Liver (tissue), 9 donors: ENCODE results near the gene RGS10. TPM values are rescaled to one million over a fixed set of nuclear protein-coding genes. Genes with fewer than 3 reads are reported as not detected.

Source experiments
- DNase-seq: peaks from one replicate; pipeline ENCODE4 v3.0.0-alpha.2; 2017; ENCODE audit warnings: low spot score
- H3K27ac ChIP-seq, 2 donors: one replicate each; pipeline ENCODE4 v1.7.0; 2013; ENCODE audit warnings: inconsistent platforms in 2 of 2, low read length in 2 of 2, control low read depth in 1 of 2, low read depth in 1 of 2, mild to moderate bottlenecking in 1 of 2
- H3K27me3 ChIP-seq, 4 donors: one replicate each; pipeline versions ENCODE4 v1.6.1 to v1.7.0; 2013; ENCODE audit warnings: low read length in 3 of 4, inconsistent platforms in 1 of 4, mild to moderate bottlenecking in 1 of 4, moderate library complexity in 1 of 4; ENCODE audit not compliant: control insufficient read depth in 4 of 4, insufficient read depth in 4 of 4
- H3K36me3 ChIP-seq, 4 donors: one replicate each; pipeline versions ENCODE4 v1.6.1 to v1.7.0; 2013; ENCODE audit warnings: low read length in 3 of 4, mild to moderate bottlenecking in 3 of 4, low read depth in 1 of 4, moderate library complexity in 1 of 4; ENCODE audit not compliant: control insufficient read depth in 4 of 4, insufficient read depth in 3 of 4
- H3K4me1 ChIP-seq, 4 donors: one replicate each; pipeline versions ENCODE4 v1.6.1 to v1.7.0; 2013; ENCODE audit warnings: low read length in 3 of 4, mild to moderate bottlenecking in 3 of 4, moderate library complexity in 1 of 4; ENCODE audit not compliant: control insufficient read depth in 4 of 4, insufficient read depth in 4 of 4
- H3K4me3 ChIP-seq, 3 donors: one replicate each; pipeline versions ENCODE4 v1.6.1 to v1.7.0; 2013; ENCODE audit warnings: low read length in 3 of 3, control low read depth in 1 of 3, low read depth in 1 of 3, mild to moderate bottlenecking in 1 of 3
- H3K9ac ChIP-seq, 2 donors: one replicate each; pipeline ENCODE4 v1.7.0; 2013; ENCODE audit warnings: low read length in 2 of 2, mild to moderate bottlenecking in 2 of 2, moderate library complexity in 2 of 2, control low read depth in 1 of 2, low read depth in 1 of 2
- H3K9me3 ChIP-seq, 4 donors: one replicate each; pipeline versions ENCODE4 v1.6.1 to v1.7.0; 2013; ENCODE audit warnings: low read length in 3 of 4; ENCODE audit not compliant: control insufficient read depth in 4 of 4
- ATF3 ChIP-seq: IDR thresholded peaks from 2 replicates; pipeline ENCODE4 v1.6.1; 2016; ENCODE audit warnings: antibody characterized with exemption
- EGR1 ChIP-seq, 2 donors: IDR thresholded peaks; 2 replicates each; pipeline ENCODE4 v1.6.1; 2016 to 2018; ENCODE audit warnings: antibody characterized with exemption in 2 of 2, low read depth in 2 of 2
- FOXA1 ChIP-seq: IDR thresholded peaks from 2 replicates; pipeline ENCODE4 v1.6.1; 2016; ENCODE audit warnings: antibody characterized with exemption
- FOXA2 ChIP-seq: IDR thresholded peaks from 2 replicates; pipeline ENCODE4 v1.6.1; 2016; ENCODE audit warnings: antibody characterized with exemption
- GABPA ChIP-seq, 2 donors: IDR thresholded peaks in 1 of 2; conservative IDR thresholded peaks in 1 of 2; 2 replicates each; pipeline ENCODE4 v1.6.1; 2016; ENCODE audit warnings: antibody characterized with exemption in 2 of 2, mild to moderate bottlenecking in 1 of 2, moderate library complexity in 1 of 2
- HNF4A ChIP-seq, 2 donors: conservative IDR thresholded peaks; 2 replicates each; pipeline ENCODE4 v1.6.1; 2016; ENCODE audit warnings: antibody characterized with exemption in 2 of 2, mild to moderate bottlenecking in 2 of 2
- HNF4G ChIP-seq: IDR thresholded peaks from 2 replicates; pipeline ENCODE4 v1.6.1; 2016; ENCODE audit warnings: antibody characterized with exemption
- JUND ChIP-seq, 2 donors: IDR thresholded peaks; 2 replicates each; pipeline ENCODE4 v1.6.1; 2016; ENCODE audit warnings: antibody characterized with exemption in 2 of 2
- MAX ChIP-seq: IDR thresholded peaks from 2 replicates; pipeline ENCODE4 v1.6.1; 2016; ENCODE audit warnings: antibody characterized with exemption
- REST ChIP-seq: IDR thresholded peaks from 2 replicates; pipeline ENCODE4 v1.6.1; 2016; ENCODE audit warnings: antibody characterized with exemption, mild to moderate bottlenecking
- TAF1 ChIP-seq: conservative IDR thresholded peaks from 2 replicates; pipeline ENCODE4 v1.6.1; 2016; ENCODE audit warnings: antibody characterized with exemption, mild to moderate bottlenecking
- ZBTB33 ChIP-seq: IDR thresholded peaks from 2 replicates; pipeline ENCODE4 v1.6.1; 2016; ENCODE audit warnings: antibody characterized with exemption
- WGBS: extraction: QIAGEN DNeasy Blood & Tissue Kit; methylation state at CpG from one replicate; pipeline ENCODE4 v1.1.7; 2013; 5-methylcytosine and 5-hydroxymethylcytosine counted together
- polyA plus RNA-seq, 2 donors: library from polyadenylated mRNA; stranded (reverse) in 1 of 2; unstranded in 1 of 2; fragments of 200-250 nt in 1 of 2; fragments of >200 nt in 1 of 2; fragmentation: Nextera tagmentation in 1 of 2; extraction: Ambion mirVana in 1 of 2; gene quantifications; one replicate each; pipeline versions ENCODE4 v1.2.1 to v1.2.3, GENCODE V29; 2013 to 2015
- total RNA-seq, 2 donors: library from RNA; depleted of rRNA; stranded (reverse); fragments of >200 nt; gene quantifications; one replicate each; pipeline ENCODE4 v1.2.3, GENCODE V29; 2014
- donor health status: healthy.
- donor health status: healthy.
- donor health status: healthy.
- donor health status: healthy.
- donor health status: healthy.

Gene RGS10
- total and polyA plus RNA-seq, 4 donors: 1.8 to 51.9 (median 2.2) TPM

GRCh38 chr10:119460369-119461195 is 81.9 kb downstream of the RGS10 start:
- WGBS: 84% methylated on average over 11 of the region's 11 CpGs
- DNase-seq: no peak

More at GRCh38 chr10:119460369-119461195, 81.9 kb downstream of the RGS10 start:
- H3K4me3 ChIP-seq: no peak overlapping the region
- no peaks in the 10 kb centered on the region for H3K4me1 ChIP-seq
- no peaks in the 10 kb centered on the region for H3K36me3 ChIP-seq
- no peaks in the 10 kb centered on the region for H3K27me3 ChIP-seq
- no peaks in the 10 kb centered on the region for H3K9me3 ChIP-seq
- H3K9ac ChIP-seq: no peak overlapping the region
- TF ChIP-seq ZBTB33 (no peak), ATF3 (no peak), FOXA2 (no peak), HNF4A (conservative IDR thresholded peaks at IDR 0.05) (no peak), MAX (no peak), GABPA (IDR thresholded peaks at IDR 0.05 in 1 of 2, conservative IDR thresholded peaks at IDR 0.05 in 1 of 2) (no peak), JUND (IDR thresholded peaks at IDR 0.05) (no peak), EGR1 (IDR thresholded peaks at IDR 0.05; ENCODE audit: low read depth in 2 of 2) (no peak), FOXA1 (no peak), TAF1 (no peak), HNF4G (no peak), REST (no peak)
- no peak overlapping the region for H3K27ac ChIP-seq
